Measurements from ENCODE around the gene DNAJC13.

DNAJC13 gene

DNA sequence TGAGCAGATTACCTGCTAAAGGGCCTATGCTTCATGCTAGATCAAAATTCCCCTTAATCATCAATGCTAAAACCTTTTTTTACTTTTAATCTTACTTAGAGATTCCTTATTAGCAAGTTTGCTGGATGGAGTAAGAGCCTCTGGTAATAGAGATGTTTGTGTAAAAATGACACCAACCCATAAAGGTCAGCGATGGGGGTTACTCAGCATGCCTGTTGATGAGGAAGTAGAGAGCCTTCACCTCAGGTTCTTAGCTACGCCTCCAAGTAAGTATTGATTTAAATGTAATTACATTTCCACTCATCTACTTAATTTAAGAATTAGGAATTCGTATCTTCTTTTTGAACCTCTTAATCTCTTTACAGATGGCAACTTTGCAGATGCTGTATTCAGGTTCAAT is 38.8 kb downstream of the DNAJC13 start:
- peak overlapping the region; percentile 68 for H3K27ac ChIP-seq (replicated peaks)
- no peak for TF ChIP-seq REST (IDR thresholded peaks at IDR 0.05; ENCODE audit: insufficient replicate concordance, low read depth)
- TF ChIP-seq SPI1 (IDR thresholded peaks at IDR 0.05; ENCODE audit: borderline replicate concordance, low read depth), result no peak
- TF ChIP-seq, protein P1, sequence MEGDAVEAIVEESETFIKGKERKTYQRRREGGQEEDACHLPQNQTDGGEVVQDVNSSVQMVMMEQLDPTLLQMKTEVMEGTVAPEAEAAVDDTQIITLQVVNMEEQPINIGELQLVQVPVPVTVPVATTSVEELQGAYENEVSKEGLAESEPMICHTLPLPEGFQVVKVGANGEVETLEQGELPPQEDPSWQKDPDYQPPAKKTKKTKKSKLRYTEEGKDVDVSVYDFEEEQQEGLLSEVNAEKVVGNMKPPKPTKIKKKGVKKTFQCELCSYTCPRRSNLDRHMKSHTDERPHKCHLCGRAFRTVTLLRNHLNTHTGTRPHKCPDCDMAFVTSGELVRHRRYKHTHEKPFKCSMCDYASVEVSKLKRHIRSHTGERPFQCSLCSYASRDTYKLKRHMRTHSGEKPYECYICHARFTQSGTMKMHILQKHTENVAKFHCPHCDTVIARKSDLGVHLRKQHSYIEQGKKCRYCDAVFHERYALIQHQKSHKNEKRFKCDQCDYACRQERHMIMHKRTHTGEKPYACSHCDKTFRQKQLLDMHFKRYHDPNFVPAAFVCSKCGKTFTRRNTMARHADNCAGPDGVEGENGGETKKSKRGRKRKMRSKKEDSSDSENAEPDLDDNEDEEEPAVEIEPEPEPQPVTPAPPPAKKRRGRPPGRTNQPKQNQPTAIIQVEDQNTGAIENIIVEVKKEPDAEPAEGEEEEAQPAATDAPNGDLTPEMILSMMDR (IDR thresholded peaks at IDR 0.05; ENCODE audit: insufficient read depth, low read length), result no peak
- TF ChIP-seq POLR2AphosphoS5 (IDR thresholded peaks at IDR 0.05; ENCODE audit: low read depth), result no peak
- no peak overlapping the region for H3K4me3 ChIP-seq (replicated peaks; ENCODE audit: insufficient read depth, low read length)
- peak; percentile 58 to 65 for DNase-seq (ENCODE audit: low read depth in 1 of 2, low spot score in 1 of 2)
- H3K27me3 ChIP-seq (ENCODE audit: insufficient read depth, poor library complexity, severe bottlenecking), result no peaks in the 10 kb centered on the region

DNA sequence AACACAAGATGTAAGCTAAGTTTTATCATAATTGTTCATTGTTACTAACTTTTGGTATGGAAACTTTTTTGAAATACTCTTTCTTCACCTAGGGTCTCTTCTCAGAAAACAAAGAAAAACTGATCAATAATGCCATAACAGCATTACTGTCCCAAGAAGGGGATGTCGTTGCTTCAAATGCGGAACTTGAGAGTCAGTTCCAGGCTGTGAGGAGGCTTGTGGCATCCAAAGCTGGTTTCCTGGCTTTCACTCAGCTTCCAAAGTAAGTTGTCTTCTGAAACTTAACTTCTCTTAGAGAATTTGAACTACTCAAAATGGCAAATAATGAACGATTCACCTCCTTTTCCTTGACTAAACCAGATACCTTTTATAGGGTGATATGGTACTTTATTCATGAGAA is 39.3 kb downstream of the DNAJC13 start:
- peak in 1 of 2 experiments; percentile 73 for DNase-seq (ENCODE audit: low read depth in 1 of 2, low spot score in 1 of 2)
- H3K27me3 ChIP-seq (ENCODE audit: insufficient read depth, poor library complexity, severe bottlenecking), result no peaks in the 10 kb centered on the region
- peak overlapping the region; percentile 68 for H3K27ac ChIP-seq (replicated peaks)
- no peak overlapping the region for H3K4me3 ChIP-seq (replicated peaks; ENCODE audit: insufficient read depth, low read length)
- TF ChIP-seq GABPA (IDR thresholded peaks at IDR 0.05; ENCODE audit: low read depth) (no peak), POLR2AphosphoS5 (IDR thresholded peaks at IDR 0.05; ENCODE audit: low read depth) (no peak), REST (IDR thresholded peaks at IDR 0.05; ENCODE audit: insufficient replicate concordance, low read depth) (no peak), SPI1 (IDR thresholded peaks at IDR 0.05; ENCODE audit: borderline replicate concordance, low read depth) (peak; percentile 47; the same call in 1 of the 2 replicates)
- TF ChIP-seq, protein P1 (IDR thresholded peaks at IDR 0.05; ENCODE audit: insufficient read depth, low read length), result no peak

DNA sequence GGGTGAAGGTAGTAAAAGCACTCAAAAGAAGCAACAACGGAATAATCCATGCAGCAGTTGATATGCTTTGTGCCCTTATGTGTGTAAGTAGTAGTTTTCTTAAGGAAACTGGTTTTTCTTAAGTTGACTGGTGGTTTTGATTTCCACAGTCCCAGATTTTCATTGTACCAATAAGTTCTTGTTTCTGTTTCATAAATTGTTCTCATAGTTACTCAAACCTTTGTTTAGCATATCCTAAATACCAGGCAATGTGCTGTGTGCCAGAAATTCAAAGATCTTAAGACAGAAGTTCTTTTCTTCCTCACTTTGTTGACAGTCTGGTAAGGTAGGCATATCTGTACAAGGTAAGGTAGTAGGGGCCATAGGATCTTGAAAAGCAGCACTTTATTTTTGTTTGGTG is 40.0 kb downstream of the DNAJC13 start:
- Histone ChIP-seq H3K4me3 (replicated peaks; ENCODE audit: insufficient read depth, low read length) (no peak overlapping the region), H3K27ac (replicated peaks) (peak overlapping the region; percentile 68), H3K27me3 (ENCODE audit: insufficient read depth, poor library complexity, severe bottlenecking) (no peaks in the 10 kb centered on the region)
- no peak for DNase-seq (ENCODE audit: low read depth in 1 of 2, low spot score in 1 of 2)
- no peak for TF ChIP-seq POLR2AphosphoS5 (IDR thresholded peaks at IDR 0.05; ENCODE audit: low read depth)
- TF ChIP-seq, protein P1 (IDR thresholded peaks at IDR 0.05; ENCODE audit: insufficient read depth, low read length), result no peak
- TF ChIP-seq REST (IDR thresholded peaks at IDR 0.05; ENCODE audit: insufficient replicate concordance, low read depth), result no peak
- no peak for TF ChIP-seq SPI1 (IDR thresholded peaks at IDR 0.05; ENCODE audit: borderline replicate concordance, low read depth)

Measured in HL-60 (cell line).